Activated CD4-positive, alpha-beta T cell treated with anti-CD3 and anti-CD28 coated beads, Interleukin-2, amount 50 U/mL, for 4 hours (primary cell): Measurements from ENCODE around the gene TPST2.
A peak's percentile ranks its signal among the peaks of the same experiment; 100 is the strongest.
"Not testable (repeated sequence)": the region's sequence is repeated elsewhere in the genome, so short reads cannot be mapped to it uniquely, and the experiment has no call there.

ENCODE experiments used
- DNase-seq, 2 experiments: peaks; one replicate each; pipeline ENCODE4 v3.0.0-alpha.2; 2020

The TPST2 gene

DNA sequence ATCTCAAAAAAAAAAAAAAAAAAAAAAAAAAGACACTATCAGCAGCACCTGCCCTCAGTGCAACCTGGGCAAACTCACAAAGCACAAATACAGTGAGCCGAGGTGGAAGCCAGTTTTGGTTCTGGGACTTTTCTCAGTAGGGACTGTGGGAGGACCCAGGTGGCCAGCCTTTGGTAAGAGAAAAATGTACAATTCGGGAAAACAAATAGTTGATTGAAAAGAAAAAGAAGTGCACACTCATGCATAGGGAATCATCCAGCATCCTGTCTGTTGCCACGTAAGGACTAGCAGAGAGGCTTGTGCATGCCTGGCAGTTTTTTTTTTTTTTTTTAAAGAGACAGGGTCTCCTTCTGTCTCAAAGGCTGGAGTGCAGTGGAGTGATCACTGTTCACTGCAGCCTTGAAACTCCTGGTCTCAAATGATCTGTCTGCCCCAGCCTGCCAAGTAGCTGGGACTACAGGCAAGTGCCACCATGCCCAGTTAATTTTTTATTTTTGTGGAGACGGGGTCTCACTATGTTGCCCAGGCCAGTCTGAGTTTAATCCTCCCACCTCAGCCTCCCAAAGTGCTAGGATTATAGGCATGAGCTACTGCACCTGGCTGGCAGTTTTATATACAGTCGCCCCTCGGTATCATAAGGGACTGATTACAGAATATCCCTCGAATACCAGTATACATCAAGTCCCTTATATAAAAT is 36.7 kb downstream of the TPST2 start:
- DNase-seq, result no peak

- DNase-seq, result no peak
These were observed 37.5 kb downstream of the TPST2 start for GRCh38 chr22:26552466-26552865.

DNA sequence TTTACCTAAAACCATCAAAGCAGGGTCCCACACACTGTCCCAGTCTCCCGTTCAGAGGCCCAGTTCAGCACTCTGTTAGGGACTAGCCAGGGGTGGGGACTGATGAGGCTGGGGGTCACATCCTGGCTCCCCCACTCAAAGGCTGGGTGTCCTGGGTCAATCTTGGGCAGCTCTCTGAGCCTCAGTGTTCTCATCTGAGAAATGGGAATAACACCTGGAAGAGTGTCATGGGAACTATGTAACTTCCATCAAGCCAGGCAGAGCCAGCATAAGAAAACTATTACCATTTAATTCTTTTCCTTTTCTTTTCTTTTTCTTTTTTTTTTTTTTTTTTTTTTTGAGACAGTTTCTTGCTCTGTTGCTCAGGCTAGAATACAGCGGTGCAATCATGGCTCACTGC is 38.4 kb downstream of the TPST2 start:
- no peak for DNase-seq

- no peak for DNase-seq
These were observed 39.4 kb downstream of the TPST2 start for GRCh38 chr22:26550498-26551033.

- no peak for DNase-seq
These were observed 39.9 kb downstream of the TPST2 start for GRCh38 chr22:26549902-26550497.

DNA sequence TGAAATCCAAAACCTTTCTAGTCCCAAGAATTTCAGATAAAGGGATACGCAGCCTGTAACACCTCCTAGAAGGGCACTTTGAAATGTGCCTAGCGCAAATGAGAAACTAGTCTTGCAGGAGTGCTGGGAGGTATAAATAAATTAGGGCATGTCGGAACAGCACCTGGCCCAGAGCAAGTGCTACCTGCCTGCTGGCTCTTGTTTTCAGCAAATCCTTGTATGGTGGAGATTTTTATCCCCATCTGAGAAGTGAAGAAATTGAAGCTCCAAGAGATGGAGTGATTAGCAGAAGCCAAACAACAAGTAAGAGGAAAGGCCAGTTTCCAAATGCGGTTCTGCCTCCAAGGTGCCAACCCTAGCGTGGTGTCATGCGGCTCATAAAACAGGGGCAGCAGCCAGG is 40.9 kb downstream of the TPST2 start:
- no peak for DNase-seq

DNA sequence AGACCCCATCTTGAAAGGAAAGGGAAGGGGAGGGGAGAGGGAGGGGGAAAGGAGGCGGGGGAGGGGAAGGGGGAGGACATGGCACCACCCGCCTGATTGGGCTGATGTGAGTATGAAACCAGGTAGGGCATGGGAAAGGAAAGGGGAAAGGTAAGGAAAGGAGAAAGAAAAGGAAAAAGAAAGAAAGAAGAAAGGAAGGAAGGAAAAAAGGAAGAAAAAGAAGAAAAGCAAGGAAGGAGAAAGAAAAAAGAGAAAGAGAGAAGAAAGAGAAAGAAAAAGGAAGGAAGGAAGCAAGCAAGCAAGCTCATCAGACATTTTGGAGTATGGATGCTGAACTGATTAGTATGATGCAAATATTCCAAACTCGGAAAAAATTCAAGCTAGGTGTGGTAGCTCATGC is 41.6 kb downstream of the TPST2 start:
- no peak for DNase-seq

DNA sequence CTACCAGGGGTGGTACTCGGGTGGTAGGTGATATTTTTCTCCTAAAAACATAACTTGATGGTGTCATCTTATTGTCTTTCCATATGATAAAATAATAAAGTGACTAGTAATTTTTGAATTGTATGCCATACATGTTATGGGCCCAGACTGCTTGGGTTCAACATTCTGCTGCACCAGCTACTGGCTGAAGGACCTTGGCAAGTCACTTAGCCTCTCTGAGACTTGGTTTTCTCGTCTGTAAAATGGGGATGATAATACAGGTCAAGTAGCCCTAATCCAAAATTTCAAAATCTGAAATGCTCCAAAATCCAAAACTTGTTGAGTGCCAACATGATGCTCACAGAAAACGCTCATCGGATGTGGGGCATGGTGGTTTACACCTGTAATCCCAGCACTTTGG is 42.1 kb downstream of the TPST2 start:
- DNase-seq, result no peak

- peak in 1 of 2 experiments; percentile 2 for DNase-seq
These were observed 42.5 kb downstream of the TPST2 start for GRCh38 chr22:26547426-26547825.

- DNase-seq, result no peak
These were observed 43.6 kb downstream of the TPST2 start for GRCh38 chr22:26546282-26546681.

GRCh38 chr22:26545827-26546226 is 44.1 kb downstream of the TPST2 start:
- DNase-seq, result no peak

DNA sequence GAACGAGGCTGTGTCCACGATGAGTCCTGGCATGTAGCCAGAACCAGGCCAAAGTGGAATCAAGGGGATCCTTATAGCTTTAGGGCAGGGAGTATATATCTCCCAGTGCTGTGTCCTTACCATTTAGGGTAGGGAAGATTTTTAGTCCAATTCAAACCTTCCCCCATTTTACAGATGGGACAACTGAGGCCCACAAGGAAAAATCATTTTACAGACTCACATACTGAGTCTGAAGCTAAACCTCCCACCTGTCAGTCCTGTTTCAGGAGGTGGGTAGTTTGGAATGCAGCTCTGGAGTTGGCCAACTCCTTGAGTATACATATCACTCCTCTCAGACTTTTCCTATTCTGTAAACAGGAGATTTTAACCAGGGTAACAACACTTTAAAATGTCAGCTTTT is 44.5 kb downstream of the TPST2 start:
- no peak for DNase-seq

- no peak for DNase-seq
These were observed 45.4 kb downstream of the TPST2 start for GRCh38 chr22:26544489-26544888.

GRCh38 chr22:26542831-26543230 is 47.1 kb downstream of the TPST2 start:
- no peak for DNase-seq

- DNase-seq, result no peak
These were observed 48.6 kb downstream of the TPST2 start for GRCh38 chr22:26541167-26541819.

- DNase-seq, result no peak
These were observed 49.8 kb downstream of the TPST2 start for GRCh38 chr22:26540119-26540518.

DNA sequence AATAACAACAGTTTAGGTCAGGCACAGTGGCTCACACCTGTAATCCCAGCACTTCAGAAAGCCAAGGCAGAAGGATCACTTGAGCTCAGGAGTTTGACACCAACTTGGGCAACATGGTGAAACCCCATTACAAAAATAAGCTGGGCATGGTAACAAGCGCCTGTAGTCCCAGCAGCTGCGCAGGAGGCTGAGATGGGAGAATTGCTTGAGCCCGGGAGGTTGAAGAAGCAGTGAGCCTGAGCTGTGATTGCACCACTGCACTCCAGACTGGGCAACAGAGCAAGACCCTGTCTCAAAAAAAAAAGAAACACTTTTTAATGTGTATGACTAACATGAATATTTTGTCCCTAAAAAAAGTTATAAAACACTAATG is 53.2 kb downstream of the TPST2 start:
- no peak for DNase-seq

DNA sequence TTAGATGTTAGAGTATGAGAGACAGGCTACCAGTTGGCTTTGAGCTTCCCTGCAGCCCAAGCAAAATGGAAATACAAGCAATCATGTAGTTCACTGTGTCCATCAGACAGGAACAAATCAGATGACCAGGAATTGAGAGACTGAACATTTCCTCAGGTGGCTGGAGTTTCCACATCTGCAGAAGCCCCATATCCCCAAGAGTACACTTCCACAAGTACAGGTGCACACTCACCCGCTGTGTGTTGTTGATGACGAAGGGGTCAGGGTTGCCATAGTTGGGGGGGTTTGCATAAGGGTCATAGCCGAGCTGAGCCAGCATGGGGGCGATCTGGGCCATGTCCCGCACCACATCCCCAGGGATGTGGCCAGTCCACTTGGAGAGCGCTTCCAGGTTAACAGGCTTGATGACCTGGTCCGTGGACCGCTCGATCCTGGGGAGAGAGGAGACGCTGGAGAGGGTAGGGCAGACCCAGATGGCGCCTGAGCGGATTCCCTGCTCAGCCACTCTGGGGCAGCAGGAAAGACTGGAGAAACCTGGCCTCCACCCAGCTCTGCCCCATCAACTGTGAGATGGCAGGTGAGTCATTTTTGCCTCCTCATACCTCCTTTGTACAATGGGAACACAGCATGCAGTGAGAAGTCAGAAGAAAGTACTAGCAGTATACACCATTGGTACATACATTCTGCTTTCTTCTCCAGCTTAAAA is 53.7 kb downstream of the TPST2 start:
- DNase-seq, result no peak

DNA sequence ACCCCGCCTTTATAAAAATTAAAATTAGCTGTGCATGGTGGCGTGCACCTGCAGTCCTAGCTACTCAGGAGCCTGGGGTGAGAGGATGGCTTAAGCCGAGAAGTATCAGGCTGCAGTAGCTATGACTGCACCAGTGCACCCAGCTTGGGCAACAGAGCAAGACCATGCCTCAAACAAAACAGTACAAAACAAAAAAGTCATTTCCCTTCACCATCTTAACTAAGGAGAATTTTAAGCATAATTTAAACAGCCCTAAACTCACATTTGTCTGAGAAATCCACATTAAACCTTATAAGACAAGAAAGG is 54.4 kb downstream of the TPST2 start:
- DNase-seq, result no peak

DNA sequence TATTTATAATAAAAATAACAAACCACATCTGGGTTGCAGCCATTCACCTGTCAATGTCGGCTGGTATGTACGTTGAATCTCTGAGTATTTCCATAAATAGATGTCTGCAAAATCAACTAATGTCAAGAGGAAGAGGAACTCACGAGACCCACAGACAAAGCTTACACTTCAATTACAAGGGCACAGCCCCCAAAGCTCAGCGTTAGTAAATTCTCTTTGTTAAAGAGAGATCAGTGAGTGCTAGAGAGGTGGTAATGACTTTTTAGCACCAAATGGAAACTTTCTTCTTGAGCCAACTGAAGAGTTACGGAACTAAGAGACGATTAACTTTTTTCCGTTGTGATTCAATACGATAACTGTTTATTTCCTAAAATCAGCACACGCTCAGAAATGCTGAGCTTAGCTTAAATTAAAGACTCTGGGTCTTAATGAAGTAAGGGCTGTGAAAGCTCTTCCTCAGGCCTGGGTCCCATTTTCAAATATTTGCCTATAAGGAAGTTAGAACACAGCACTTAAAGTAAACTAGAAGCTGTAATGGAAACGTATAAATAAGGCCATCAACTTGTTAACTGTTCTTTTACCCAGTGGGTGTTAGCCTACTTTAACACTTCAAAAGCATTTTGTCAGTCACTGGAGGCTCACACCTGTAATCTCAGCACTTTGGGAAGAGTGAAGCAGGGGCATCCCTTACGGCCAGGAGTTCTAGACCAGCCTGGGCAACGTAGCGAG is 54.9 kb downstream of the TPST2 start:
- DNase-seq, result no peak

DNA sequence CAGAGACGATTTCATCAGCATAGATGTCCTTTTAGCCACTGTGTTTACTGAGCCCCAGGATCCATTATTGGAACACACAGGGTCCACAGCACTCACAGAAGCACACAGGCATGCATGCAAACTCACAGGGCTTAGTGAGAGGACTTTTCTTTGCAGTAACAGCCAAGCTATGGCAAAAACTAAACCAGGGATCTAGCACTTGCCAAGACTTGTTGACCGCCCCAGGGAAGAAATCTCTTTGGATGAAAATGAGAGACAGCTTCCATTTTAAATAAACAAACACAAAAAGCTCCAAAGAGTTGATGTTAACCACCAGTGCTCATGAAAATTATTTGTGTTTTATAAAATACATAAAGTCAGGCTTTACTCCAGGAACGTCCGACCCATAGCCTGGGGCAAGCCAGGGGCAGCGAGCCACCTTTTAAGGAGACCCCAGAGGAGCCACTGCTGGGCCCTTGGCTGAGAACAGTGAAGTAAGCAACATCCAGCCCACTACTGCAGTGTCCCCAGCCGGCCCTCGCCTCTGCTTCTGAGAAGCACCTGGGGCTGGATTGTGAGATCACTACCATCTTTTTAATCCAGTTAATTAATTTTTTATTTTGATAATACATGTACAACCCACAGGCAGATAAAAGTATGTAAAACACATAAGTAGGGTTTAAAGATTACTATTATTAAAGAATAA is 55.6 kb downstream of the TPST2 start:
- DNase-seq, result no peak

DNA sequence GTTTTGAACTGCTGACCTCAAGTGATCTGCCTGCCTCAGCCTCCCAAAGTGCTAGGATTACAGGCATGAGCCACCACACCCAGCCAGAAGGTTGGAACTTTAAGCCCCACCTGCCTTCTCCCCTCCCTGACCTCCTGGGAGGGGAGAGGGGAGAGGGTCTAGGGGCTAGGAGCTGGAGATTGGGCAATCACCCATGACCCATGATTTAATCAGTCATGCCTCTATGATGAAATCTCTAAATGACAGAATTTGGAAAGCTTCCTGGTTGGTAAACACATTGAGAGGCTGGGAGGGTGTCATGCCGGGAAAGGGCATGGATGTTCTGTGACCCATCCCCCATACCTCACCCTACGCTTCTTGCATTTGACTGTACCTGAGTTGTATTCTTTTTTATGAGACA is 60.6 kb downstream of the TPST2 start:
- no peak for DNase-seq

GRCh38 chr22:26528518-26528917 is 61.4 kb downstream of the TPST2 start:
- DNase-seq, result not testable (repeated sequence)
